Heart left ventricle (tissue), 13 donors: ENCODE measurements around the gene TRIM44.

ENCODE experiments used
- POLR2A ChIP-seq, 2 donors: fragments of 450-650 bp; IDR thresholded peaks; one replicate each; pipeline ENCODE4 v1.6.1; 2017; ENCODE audit warnings: antibody characterized with exemption in 2 of 2, mild to moderate bottlenecking in 2 of 2, moderate library complexity in 2 of 2
- TF ChIP-seq, protein P1 (sequence below), 12 donors: fragments of 200-600 bp; sonication (generic) in 4 of 12; IDR thresholded peaks; one replicate each; pipeline versions ENCODE4 v1.5.0 to v1.8.0; 2018 to 2022; ENCODE audit warnings: antibody characterized with exemption in 12 of 12, mild to moderate bottlenecking in 5 of 12
- donor health status: ischemic (EF 13 %, LVEDD 7.1; RV severe dilation, severe dysfunction).
- donor health status: DM: no; HTN: yes; CAD: no.
- donor health status: DM: no; HTN: no; CAD: no.
- donor health status: ischemic (EF 25% LVEDD 6.9; RV normal size, moderate dysfunction).
- donor health status: ischemic (EF 25% LVEDD 5.7; RV mildly dilated, moderate dysfunction).
- donor health status: ischemic (EF 35%, LVEDD 5.7; RV mildly dilated, moderate dysfunction).
- donor health status: nonischemic (EF 11% LVEDD 7.7; RV severe dilation, severe dysfunction).
- donor health status: DM: yes; HTN: yes; CAD: no.
- donor health status: PGD.
- donor health status: ischemic (EF 29% LVEDD 5.4; RV normal size, mild dysfunction).
- donor health status: nonischemic (EF 23%, LVEDD 6.1; RV moderate dilation, normal function).

DNA sequence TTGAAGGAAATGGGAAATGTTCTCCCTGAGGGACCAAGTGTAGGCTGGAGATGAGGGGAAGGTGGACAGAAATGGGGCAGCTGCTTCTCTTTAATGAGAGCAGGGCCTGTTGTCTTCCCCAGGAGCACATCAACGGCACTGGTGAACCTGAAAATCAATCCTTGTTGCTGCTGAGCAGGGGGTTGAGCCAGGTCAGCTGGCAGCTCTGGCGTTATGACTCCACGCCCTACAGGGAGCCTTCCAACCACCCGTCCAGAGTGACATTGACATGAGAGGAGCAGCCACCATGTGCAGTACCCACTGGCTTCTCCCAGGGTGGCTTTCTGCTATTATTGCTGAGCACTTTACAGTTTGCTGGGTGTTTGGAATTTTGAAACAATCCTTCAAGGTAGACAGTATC lies 164.4 kb downstream of the TRIM44 start:
- TF ChIP-seq, protein P1, sequence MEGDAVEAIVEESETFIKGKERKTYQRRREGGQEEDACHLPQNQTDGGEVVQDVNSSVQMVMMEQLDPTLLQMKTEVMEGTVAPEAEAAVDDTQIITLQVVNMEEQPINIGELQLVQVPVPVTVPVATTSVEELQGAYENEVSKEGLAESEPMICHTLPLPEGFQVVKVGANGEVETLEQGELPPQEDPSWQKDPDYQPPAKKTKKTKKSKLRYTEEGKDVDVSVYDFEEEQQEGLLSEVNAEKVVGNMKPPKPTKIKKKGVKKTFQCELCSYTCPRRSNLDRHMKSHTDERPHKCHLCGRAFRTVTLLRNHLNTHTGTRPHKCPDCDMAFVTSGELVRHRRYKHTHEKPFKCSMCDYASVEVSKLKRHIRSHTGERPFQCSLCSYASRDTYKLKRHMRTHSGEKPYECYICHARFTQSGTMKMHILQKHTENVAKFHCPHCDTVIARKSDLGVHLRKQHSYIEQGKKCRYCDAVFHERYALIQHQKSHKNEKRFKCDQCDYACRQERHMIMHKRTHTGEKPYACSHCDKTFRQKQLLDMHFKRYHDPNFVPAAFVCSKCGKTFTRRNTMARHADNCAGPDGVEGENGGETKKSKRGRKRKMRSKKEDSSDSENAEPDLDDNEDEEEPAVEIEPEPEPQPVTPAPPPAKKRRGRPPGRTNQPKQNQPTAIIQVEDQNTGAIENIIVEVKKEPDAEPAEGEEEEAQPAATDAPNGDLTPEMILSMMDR (IDR thresholded peaks at IDR 0.05): no peak
- no peak for TF ChIP-seq POLR2A (IDR thresholded peaks at IDR 0.05)
